ENCODE data around the gene CACNA1C.
"Not testable (repeated sequence)": the region's sequence is repeated elsewhere in the genome, so short reads cannot be mapped to it uniquely, and the experiment has no call there.

The CACNA1C gene

DNA sequence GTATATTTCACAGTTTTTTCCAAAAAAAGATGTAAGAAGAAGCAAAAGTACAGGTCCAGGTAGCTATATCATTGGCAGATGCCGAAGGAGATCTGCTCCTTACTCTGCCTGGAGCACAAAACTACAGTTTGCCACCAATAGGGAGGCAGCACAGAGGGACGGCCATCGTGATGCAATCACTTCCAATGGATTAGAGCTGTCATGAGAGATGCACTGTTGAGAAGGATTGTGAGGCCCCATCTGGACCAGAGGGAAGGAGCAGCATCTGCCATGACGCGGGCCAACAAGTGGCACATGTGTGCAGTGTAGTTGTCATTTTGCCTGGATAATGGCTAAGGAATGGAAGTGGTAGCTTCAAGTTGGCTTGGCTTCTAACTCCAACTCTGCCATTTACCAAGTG lies 423.2 kb downstream of the CACNA1C start:
- DNase-seq, result no peak

DNA sequence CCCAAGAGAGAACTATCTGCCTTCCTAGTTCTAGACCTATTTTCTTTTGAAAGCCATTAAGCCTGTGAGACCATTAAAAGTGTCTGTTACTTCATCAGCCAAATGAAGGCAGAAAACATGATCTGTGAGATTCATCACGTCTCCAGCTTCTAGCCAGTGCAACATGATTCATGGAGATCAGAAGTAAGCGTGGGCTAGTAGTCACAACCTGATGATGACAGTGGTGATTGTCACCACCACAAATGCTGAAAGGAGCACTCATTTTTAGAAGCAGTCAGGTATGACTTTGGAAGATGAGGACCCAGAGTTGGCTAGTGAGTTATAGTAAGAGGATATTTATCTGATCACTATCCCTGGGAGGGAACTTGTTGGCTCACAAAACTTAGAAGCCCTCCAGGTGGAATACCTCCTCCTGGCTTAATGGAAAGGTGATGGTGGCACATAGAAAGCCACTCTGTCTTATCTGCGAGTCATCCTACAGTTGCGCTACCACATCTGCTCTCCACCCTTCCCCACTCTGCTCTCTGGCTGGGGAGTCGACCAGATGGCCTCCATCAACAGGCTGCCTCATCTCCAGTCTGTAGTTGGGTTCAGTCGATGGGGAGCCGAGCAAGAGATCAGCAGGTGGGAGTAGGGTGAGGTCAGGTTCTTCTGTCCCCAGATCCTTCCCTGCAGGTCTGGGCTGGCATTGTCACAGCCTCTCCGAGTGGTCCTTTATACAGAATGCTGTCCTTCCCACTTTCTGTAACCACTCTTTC lies 424.4 kb downstream of the CACNA1C start:
- DNase-seq, result no peak

DNA sequence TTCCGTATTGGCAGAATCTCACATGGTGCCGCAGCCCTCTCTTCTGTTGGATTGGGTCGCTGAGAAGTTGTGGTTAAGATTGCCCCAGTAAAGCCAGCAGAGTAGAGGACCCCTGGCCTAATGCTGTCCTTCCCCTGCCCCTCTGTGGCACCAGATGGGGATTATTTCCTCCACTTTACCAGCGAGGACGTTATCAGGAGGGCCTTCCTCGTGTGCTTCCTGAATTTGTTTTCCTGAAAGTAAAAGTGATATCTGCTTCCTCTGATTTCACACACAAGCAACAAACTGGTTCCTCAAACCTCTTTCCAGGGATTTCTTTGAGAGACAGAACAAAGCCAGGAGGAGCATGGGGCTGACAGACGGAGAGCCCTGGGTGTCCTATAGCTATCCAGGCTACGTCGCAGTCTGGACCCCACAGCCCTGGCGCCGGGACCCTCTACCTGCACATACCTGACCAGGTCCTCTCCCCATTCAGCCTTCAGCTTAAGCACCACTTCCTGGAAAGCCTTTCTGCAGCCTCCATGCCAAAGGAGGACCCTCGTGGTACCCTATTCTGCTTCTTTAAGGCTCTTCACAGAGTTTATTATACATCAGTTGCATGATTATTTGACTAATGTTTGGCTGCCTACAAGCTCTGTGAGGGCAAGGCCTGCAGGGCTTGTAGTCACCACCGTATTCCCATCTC lies 427.2 kb downstream of the CACNA1C start:
- no peak for DNase-seq

DNA sequence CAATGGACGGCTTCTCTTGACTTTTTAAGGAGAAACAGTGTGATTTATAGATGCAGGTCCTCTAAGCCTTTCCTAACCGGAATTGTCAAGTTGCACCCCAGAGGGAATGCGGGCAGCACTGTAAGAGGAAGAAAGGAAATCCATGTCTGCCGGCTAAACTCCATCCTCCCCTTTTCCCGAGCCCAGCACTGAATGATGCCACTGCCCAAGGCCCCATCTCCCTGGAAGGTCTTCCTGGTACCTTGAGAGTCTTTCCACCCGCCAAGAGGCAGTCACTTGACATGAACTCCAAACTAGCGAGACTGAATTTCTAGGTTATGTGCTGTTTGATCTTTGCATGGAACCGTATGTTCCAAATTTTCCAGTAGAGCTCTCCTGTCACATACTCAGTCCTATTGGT lies 428.6 kb downstream of the CACNA1C start:
- DNase-seq, result no peak

DNA sequence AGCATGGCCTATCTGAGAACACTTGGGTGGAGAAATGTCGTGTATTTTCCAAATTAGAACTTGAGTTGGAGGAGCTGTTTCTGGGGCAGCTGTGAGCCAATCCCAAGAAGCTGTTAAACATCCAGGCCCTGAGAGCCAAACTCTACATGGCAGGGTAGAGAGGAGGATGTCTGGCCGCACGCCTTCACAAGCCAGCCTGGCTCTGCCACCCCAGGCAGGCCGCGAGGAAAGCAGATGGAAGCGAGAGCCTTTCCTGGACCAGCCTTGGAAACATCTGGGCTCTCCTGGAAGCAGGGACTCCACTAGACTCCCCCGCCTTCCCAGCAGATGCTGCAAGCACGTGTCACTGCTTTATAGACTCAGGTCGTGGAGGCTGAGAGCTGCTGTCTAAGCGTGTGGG lies 429.2 kb downstream of the CACNA1C start:
- no peak for DNase-seq

DNA sequence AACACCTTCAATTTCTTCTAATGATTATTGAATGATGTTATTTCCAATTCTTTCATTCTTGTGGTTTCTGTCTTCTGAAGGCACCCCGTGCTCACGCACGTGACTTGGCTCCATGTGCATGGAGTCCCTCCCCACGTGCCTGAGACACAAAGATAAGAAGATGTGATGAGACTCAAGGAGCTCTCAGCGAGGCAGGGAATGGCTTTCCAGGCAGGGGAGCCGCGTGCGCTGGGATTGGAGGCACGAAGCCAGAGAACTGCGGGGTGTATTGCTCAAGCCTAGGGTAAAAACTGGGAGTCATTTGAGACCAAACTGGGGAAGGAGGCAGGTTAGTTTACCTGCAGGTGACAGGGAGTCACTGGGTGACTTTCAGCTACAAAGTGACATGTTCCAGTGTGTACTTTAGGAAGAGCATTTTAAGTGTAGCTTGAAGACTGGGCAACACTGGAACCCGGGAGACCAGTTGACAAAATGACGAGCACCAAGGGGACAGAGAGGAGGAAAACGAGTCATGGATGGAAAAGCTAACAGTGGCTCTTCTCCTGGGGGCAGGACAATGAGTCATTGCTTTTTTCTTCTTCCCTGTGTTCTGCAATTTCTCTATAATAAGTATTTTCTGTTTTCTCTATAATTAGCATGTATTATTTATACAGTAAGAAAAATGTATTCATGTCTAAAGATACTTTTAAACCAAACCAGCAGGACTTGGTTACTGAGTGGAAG lies 430.3 kb downstream of the CACNA1C start:
- DNase-seq, result peak; percentile 35

DNA sequence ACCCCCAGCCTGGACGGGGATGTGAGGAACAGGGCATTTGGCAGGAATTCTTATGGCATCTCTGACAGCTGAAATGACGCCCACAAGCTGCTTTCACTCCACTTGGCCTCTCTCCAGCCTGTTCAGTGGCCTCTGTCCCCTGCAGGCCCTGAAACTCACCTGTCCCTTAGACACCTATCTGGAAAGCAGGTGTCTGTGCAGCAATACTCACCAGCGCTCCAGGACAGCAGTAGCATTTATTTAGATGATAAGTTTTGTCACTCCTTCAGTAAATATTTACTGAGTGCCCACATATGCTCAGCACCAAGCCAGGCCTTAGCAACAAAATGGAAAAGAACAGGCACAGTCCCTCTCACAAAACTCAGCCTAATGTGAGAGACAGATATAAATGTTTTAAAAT lies 430.9 kb downstream of the CACNA1C start:
- DNase-seq, result peak; percentile 39

DNA sequence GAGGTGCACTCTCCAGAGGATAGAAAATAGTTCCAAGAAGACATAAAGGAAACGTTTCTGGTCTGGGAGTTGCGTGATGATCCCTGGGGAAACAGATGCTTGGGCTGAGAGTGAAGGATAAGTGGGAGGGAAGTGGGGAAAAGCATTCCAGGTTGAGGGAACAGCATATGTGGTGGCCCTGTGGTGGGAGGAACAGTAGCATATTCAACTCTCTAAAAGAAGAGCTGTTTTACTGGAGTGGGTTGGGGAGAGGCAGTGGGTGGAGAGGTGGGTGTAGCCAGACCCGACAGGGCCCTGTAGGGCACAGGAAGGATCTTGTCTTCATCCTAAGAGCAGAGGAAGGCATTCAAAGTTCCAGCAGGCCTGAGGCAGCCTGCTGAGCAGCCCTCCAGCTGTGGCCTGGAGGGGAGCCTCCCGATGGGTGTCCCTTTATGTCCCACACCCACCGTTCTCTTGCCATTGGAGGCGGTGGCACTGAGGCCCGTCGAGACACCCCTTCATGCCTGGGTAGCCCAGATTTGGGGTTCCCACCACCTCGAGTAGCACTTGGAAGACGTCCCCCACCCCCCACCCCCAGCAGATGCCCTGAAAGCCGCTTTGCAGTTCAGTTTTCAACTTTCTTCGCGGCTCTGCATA lies 431.5 kb downstream of the CACNA1C start:
- DNase-seq, result no peak

DNA sequence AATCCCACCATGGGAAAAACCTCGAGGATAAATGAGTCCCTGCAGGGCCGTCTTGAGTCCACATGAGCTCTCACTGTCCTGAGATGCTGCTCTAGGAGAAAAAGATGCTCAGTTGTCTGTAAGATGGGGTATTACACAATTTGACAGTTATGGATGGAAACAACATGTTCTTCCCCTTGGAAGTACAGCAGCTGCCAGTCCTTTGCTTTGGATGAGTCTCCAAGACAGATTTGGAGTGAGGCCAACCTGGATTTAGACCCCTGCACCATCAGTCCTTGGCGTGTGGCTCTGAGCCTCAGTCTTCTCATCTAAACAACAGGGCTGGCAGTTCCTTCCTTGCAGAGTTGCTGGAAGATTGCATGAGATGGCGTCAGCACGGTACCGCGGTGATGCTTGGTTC lies 432.9 kb downstream of the CACNA1C start:
- no peak for DNase-seq

DNA sequence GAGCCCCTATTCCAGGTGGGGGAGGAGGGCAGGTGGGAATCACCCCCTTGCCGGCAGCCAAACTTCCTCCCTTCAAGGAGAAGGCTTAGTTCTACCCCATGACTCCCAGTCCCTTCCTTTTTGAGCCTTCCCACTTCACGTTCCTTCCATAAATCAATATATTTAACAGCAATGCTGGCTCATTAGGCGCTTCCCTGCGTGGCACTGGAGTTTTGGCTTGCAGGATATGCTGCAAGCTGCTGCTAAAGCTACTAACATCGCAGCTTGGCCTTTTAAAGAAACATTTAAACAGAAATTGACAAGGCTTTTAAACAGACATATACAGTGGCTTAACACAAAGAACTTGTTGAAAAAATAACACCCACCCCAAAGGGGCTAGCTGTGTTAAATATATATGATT lies 434.0 kb downstream of the CACNA1C start:
- DNase-seq, result no peak

DNA sequence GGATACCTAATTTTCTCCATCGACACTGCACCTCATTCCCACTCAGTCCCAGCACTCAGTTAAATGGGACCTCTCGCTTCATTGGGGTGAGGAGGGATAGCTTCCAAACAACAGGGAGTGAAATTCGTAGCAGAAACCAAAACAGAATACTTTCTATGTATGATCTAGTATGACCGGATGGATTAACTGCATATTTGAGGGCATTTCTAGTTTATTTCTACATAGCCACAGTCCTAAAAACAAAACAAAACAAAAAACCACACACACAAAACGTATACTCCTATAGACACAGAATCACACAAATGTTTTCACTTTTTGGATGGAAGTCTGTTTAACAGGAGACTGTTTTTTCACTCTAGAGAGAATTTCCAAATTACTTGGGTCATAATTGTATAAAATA lies 434.5 kb downstream of the CACNA1C start:
- no peak for DNase-seq

DNA sequence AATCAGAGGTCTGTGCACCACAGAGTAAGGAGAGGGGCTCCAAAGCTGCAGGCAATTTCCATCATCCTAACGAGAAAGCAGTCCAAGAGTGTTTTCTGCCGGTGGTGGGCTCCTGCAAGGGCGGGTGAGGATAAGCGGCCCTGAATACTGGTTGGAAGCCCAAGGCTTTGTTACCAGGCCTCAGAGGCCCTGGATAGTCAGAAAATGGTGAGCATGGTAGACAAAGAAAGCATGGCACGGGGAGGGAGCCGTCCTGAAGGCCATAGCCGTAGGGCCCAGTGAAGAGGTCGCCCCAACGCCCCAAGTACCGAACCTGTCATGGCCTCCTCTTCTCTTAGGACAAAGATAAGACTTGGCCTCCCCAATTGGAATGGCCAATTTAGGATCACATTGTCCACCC lies 435.3 kb downstream of the CACNA1C start:
- DNase-seq, result no peak

DNA sequence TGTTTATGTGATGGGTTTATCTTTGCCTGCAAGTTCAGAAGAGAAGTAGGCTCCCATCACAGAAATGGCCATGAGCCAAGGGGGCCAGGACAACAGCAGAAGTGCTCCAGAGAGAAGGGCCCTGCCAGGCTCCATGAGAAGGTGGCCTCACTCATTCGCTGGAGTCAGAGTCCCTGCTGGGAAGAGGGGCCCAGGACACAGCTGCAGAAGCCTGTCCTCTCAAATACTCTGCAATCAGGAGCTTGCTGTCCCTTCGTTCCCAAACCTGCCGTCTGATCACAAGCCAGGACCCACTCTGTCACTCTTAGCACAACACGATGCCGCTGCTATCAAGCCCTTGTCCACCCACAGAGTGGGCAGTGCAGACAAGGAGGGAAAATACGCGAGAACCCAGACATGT lies 435.8 kb downstream of the CACNA1C start:
- DNase-seq, result no peak

DNA sequence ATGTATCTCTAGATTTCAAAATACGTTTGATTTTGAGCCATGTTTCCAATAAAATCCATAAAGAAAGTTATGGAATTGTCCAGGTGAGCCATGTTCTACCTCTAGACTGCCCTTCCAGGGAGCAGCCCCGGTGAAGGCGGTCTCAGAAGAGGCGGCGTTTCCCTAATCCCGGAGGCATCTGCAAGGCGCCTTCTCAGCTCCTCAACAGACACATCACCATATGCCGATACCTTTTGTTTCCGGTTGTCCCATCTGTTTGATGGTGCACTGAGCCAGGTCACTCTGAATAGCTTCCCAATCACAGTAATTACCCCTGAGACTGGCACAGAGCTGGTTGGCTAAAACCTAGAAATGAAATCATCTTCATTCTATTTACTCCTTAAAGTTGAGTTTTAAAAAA lies 436.5 kb downstream of the CACNA1C start:
- no peak for DNase-seq

DNA sequence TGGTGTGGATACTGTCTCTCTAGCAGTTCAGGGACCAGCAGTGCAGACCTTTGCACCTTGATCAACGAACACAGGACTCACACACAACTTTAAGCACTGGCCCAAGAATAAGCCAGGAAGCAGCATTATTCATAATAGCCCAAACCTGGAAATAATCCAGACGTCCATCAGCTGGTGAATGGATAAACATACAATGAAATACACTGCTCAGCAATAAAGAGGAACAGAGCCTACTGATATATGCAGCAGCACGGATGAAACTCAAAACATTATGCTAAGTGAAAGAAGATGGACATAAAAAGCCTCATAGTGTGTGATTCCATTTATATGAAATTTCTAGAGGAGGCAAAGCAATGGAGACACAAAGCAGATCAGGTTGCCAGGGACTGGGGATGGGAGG lies 438.0 kb downstream of the CACNA1C start:
- DNase-seq, result no peak

DNA sequence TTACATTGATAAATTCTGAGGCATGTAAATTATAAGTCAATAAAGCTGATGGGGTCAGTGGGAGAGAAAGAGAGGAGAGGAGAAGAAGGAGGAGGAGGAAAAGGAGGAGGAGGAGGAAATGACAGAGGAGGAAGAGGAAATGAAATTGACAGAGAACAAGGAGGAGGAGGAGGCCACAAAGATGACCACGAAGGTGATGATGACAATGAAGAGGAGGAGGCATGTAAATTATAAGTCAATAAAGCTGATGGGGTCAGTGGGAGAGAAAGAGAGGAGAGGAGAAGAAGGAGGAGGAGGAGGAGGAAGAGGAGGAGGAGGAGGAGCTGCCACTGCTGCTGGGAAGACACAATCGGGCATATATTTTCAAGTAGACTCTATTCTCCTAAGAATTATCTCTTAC lies 438.6 kb downstream of the CACNA1C start:
- DNase-seq, result not testable (repeated sequence)

DNA sequence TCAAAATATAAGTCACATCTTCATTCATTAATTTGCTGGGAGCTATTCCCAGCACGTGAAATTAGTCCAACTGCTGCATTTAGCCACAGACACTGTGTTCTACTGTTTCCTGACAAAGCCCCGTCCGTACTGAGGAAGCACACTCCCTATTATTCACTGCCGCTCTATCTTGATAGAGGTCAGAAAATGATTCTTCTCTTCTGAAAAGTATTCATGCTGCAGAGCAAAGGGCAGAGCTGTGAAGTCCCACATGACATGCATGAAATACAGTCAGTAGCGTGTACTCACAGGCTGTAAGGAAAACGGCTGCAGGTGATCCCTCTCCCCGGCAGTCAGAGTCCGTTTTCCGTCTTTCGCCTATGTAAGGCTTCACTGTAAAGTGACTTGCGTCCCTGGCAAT lies 439.4 kb downstream of the CACNA1C start:
- no peak for DNase-seq

DNA sequence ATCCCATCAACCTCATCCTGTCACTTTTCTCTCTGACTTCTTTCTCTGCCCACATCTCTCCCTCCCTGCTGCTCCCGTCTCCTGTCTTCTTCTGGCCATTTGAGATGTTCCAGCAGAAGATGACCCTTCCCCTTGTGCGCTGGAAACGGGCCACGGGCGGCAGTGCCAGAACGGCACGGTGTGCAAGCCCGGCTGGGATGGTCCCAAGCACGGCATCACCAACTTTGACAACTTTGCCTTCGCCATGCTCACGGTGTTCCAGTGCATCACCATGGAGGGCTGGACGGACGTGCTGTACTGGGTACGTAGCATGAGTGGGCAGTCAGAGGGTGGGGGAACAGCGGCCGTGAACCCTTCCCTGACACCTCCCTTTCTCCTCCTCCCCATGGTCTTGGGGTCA lies 440.3 kb downstream of the CACNA1C start:
- no peak for DNase-seq

DNA sequence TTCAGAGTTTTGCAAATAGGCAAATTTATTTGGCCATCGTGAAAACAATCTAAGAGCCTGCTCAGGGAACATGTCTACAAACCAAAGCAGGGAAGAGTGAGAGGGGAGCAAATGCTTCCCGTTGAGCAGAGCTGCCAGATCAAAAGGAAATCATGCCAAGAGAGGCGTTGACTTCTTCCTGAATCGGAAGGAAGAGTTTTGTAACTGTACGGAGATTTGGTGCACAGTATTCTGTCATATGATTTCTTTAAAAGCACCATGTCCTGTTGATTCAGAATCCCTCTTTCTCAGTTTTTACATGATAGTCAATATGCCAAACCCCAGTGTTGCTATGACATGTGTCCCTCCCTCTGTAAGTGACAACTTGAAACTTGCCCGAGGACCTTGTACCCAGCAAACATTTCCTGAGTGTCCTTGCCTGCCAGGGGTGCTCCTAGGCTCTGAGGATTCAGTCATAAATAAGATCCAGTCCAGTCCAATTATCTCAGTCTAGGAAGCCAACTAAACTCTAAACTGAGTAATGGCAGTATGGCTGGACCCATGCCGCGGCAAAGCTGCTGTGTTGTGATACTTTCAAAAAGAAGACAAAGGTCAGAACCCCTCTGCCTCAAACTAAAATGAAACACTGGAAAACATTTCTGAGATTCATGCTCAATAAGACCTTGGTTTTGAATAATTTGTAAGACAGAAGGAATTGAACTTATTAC lies 441.9 kb downstream of the CACNA1C start:
- no peak for DNase-seq

DNA sequence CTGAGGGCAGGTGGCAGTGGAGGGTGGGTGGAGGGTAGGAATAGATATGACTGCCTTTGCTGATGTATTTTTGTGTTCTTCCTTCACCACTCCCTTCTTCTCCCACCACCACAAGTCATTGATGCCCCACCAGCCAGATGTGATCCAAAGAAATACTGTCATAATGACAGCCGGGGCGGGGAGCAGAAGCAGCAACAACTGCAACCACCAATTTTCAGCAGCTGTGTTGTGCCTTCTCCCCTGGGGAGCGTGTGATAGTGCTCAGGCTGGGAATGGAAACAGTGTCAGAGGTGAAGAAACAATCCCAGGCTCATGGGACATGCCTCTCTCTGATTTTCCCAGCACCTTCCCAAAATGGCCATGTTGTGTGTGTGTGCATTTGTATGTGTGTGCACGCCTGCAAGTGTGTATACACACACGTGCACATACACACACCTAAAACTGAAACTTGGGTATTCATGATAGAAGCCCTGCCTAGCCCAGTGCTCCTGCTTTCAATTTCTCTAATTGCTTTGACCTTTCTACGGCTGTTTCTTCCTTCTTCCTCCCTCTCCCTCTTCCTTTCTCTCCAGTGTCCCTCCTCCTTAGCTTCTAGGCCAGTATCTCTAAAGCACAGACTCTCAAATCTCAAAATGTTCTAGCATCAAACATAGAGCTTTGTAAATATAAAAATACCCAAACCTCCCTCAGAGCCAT lies 442.8 kb downstream of the CACNA1C start:
- DNase-seq, result no peak

DNA sequence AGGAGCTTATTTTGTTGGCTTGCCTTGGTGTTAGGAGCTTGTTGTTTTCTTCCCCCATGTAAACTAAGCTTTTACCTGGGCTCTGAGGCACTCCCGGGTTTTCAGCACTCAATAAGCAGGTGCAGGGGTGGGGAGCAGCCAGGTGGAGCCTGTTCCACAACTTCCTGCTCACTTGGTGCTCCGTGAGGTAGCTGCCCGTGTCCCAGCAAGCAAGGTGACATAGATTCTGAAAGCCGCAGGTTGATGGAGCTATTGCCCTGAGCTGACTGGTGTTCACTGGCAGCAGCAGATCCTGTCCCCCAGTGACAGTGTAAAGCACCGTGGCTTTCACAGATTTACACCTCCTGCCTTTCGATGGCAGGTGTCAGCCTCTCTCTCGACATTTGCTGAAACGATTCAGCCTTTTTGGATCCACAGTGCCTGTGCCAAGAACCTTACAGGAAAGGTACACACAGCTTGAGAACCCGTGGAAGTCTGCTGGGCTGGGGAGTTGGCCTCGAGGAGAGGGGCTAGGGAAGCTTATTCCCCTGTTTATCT lies 446.2 kb downstream of the CACNA1C start:
- peak; percentile 68 for DNase-seq

Data from DMS53 (cell line).